NCI-H1694 treated with DMSO at 0.1 percent for 48 hours (cell line): Measurements from ENCODE around the gene NUDT15.
"Not testable (repeated sequence)": the region's sequence is repeated elsewhere in the genome, so short reads cannot be mapped to it uniquely, and the experiment has no call there.

Experiments used
- DNase-seq: peaks from one replicate; lab custom pipeline; 2025; lab: John Stamatoyannopoulos, UW

Gene NUDT15

DNA sequence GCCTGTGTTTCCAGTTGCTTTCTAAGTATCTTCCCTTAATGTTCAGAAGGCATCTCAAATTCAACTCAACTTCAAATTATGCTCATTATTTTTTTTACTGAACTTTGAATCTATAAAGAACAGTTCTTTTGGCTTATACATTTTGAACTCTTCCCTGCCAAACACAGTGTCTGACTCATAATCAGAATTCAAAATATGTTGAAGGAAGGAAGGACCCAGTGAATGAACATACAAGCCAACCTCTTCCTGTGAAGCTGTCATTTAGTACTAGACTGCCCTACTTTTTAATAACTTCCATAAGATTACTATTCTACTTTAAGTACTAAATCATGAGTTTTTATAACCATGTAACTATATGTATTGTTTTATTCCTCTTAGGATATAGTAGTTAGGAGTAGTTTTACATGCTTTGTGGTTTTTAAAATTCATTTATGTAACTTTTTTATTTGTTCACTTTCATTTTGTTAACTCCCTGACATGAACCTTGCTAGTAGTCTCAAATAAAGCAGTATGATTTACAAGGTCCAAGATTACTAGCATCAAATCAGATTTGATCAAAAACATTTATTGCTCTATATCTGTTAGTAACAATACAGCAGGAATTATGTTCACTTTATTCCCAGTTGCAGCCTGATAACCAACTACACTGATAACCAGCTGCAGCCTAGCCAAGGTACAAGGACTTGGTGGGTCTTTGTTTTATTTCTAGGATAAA, 6.4 kb downstream of the NUDT15 start:
- DNase-seq: no peak

GRCh38 chr13:48050550-48050949, 13.0 kb downstream of the NUDT15 start:
- DNase-seq: no peak

- no peak for DNase-seq
Observed at GRCh38 chr13:48054601-48055000, 17.1 kb downstream of the NUDT15 start.

GRCh38 chr13:48055712-48056111, 18.2 kb downstream of the NUDT15 start:
- DNase-seq: no peak

DNA sequence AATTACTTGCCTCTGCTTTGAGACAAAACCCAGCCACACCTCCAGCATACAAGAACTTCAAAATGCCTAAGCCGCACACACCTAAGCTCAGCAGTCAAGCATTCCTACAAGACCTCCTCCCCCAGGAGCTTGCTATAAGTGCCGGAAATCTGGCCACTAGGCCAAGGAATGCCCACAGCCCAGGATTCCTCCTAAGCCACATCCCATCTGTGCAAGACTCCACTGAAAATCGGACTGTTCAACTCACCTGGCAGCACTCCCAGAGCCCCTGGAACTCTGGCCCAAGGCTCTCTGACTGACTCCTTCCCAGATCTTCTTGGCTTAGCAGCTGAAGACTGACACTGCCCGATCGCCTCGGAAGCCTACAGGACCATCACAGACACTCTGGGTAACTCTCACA, 21.0 kb downstream of the NUDT15 start:
- not testable (repeated sequence) for DNase-seq

DNA sequence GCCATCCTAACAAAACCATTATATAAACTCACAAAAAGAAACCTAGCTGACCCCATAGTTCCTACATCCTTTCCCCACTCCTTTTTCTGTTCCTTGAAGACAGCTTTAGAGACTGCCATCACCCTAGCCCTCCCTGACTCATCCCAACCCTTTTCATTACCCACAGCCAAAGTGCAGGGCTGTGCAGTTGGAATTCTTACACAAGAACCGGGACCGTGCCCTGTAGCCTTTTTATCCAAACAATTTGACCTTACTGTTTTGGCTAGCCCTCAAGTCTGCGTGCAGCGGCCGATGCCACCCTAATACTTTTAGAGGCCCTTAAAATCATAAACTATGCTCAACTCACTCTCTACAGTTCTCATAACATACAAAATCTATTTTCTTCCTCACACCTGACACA, 22.4 kb downstream of the NUDT15 start:
- not testable (repeated sequence) for DNase-seq

- DNase-seq: no peak
Observed at GRCh38 chr13:48066310-48066989, 28.9 kb downstream of the NUDT15 start.

DNA sequence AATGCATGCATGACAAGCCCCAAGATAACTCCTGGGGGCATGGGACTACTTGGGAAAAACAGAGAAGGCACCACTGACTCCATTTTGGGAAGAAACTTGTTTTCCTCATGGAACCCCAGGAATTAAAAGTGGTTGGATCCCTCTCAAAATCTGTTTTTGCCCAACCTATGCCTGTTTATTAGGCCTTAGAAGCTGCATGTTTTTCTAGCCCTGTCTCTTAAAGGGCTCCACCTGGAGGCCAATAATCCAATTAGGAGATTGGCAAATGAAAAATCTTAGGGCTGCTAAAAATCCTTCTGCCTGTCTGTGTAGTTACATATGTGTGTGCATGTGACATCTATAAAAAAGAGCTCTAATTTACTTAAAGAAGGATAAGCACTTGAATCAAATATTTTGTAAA, 30.5 kb downstream of the NUDT15 start:
- no peak for DNase-seq

DNA sequence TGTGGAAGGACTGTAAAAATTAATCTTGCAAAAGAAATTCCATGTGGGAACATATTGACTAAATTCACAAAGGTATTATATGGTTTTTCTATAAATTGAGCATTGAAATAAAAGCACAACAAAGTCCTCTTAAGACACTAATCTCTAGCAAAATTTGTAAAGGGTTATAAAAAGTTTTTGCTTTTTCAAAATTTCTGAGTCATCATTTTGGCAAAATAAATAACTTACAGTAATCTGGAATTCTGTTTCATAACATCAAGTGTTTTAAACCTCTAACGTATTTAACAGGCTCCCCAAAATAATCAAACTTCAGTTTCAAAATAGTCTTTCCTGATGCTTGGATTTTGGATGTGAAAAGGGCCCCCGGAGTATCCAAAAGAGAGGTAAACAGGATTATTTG, 31.4 kb downstream of the NUDT15 start:
- no peak for DNase-seq

- DNase-seq: no peak
Observed at GRCh38 chr13:48069573-48069972, 32.0 kb downstream of the NUDT15 start.

DNA sequence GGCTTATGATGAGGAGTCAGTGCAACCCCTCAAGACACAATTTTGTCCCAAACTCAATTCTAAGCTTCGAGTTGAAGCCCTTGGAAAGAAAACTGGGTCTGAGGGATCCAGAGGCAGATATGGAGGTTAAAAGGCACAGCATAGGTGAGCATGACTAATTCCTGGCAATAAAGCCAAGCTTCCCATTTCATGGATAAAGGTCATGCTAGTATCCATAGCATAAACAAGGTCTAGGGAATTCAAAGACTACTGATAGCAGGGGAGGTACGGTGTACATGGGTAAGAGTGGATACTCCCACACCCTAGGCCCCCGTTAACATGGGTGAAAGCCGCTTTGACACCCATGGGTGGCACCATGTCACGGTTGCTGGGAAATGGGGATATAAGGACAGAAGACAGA, 33.4 kb downstream of the NUDT15 start:
- DNase-seq: no peak

DNA sequence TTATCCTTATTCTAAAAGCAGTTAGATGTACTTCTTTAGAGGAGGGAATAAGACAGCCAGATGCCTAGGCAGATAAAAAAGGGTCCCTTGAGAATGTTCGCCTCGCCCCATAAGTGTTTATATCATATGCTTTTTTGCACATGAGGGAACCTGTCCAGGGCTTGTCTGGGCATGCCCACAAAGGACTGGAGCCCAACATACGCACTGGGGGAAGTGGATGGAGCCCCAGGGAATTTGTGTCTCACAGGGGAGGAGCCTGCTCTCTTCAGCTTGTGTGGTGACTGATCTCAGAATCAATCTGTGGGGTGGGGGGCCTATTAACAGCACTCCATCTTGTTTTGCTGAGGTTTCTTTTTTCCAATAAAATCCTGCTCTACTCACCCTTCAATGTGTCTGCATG, 34.8 kb downstream of the NUDT15 start:
- peak; percentile 23 for DNase-seq

GRCh38 chr13:48072787-48073186, 35.3 kb downstream of the NUDT15 start:
- DNase-seq: no peak

DNA sequence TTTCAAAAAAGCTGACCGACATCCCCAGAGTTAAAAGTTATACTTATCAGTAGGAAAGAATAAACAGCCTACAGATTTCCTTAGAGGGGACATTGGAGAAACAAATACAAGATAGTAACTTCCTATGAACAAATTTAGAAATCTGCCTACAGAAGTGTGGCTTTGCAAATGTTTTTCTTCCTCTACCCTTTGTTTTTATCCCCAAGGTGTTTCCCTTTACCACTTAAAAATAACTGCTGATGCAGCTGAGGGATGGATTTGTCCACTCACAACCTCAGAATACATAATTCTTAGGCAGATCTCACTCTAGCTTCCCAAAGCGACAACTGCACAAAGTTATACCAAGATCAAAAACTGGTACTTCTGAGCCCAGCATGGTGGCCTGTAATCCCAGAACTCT, 36.5 kb downstream of the NUDT15 start:
- no peak for DNase-seq

- DNase-seq: no peak
Observed at GRCh38 chr13:48078251-48078656, 40.7 kb downstream of the NUDT15 start.

DNA sequence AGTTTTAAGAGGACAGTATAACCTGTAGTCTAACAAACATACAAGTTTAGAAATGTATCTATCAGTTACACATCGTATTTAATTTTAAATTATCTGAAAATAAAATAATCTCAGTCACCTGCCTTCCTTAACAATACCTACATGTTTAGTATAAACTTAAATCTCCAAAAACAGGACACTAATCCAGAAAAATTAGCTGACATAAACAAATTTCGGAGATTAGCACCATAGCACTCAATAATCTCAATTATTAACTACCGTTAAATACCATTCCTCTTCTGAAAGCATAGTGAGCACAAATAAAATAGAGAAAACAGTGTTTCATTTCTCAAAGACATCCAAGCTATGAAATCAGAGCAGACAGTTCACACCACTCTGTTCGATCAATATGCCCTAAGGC, 44.2 kb downstream of the NUDT15 start:
- no peak for DNase-seq

DNA sequence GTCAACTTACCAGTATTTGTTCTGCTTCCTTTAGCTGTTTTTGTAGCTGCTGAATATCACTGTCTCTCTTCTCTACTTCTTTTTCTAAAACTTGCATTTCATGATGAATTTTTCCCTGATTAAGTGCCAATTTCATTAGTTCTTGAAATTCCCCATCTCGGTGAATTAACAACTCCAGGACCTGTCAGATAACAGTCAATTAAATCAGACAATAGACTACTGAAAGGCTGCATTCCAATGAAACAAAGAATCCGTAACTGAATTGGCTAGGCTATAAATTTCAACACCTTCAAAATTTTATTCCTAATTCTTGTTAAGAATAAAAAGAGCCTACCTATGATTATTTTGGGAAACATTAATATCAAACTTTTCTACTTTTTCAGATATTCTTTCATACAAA, 48.7 kb downstream of the NUDT15 start:
- DNase-seq: no peak

GRCh38 chr13:48093588-48093987, 56.1 kb downstream of the NUDT15 start:
- DNase-seq: no peak

DNA sequence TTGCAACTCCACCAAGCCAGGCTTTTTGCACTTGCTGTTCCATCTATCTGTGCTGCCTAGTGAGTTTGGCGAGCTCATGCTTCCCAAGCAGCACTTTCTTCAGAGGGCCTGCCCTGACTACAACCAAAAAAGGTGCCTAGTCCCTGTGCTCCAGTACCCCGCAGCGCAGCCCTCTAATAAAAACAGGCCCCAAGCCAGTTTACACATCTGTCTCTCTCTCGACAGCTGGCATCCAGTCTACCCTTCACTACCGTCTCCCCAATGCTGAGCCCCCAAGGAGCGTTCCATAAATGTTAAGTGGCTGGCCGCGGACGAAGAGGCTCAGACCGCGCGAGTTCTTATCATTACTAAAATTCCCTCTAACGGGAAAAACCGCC, 56.9 kb downstream of the NUDT15 start:
- DNase-seq: no peak

DNA sequence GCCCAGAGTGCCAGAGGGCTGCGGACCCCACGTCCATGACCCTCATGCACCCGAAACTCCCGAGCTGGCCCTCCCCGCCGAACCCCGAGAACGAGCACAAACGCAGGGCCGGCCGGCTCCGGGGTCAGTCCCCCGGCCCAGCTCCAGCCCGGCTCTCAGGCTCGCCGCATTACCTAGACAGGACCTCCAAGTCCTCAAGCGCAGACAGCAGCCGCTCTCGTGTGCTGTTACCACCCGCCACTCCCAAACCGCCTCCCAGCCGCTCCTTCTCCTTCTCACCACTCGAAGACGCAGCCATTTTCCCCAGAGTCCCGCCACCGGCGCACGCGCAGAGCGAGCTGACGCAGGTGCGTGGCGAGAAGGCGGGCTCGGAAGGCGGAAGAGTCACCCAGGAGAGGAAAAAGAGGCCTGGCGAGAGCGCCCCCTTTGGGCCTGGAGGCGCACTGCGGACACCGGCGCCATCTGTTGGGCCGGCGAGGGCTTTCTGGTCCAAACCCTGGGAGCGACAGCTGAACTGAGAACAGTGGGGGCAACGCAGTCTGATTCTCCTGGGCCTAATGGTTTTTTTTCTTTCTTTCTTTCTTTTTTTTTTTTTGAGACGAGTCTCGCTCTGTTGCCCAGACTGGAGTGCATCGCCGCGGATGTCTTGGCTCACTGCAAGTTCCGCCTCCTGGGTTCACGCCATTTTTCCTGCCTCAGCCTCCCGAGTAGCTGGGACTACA, 57.4 kb downstream of the NUDT15 start, which contains the start of gene MED4:
TSS of gene MED4 (minus strand) at position 324 of the 722 bp plus-strand sequence. CDS start at position 298, 26 bp downstream.
- peak; percentile 71 for DNase-seq

DNA sequence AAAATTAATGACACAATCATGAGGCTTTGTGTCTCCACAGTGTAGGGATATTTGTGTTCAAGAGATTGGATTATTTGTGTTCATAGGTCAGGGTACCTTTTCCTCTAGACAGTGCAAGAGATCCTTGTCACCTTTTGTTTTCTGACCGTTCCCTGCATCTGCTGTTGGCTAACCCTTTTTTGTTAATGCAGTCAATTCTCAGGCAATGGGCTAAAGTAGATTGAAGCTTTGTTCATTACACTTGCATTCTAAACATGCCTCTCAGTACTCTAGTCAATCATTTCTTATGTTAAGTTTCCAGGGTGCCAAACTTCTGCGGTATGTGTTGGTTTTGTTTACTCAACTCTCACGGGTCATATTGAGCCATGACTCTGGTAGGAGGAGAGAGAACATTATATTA, 59.1 kb downstream of the NUDT15 start:
- DNase-seq: no peak
